ENCODE measurements around the gene TPI1. TPM values are rescaled to one million over a fixed set of nuclear protein-coding genes. Genes with fewer than 3 reads are reported as not detected.
"Not testable (repeated sequence)": the region's sequence is repeated elsewhere in the genome, so short reads cannot be mapped to it uniquely, and the experiment has no call there.

The TPI1 gene
- total and polyA plus RNA-seq, 4 donors = 190 to 547 (median 396) TPM

DNA sequence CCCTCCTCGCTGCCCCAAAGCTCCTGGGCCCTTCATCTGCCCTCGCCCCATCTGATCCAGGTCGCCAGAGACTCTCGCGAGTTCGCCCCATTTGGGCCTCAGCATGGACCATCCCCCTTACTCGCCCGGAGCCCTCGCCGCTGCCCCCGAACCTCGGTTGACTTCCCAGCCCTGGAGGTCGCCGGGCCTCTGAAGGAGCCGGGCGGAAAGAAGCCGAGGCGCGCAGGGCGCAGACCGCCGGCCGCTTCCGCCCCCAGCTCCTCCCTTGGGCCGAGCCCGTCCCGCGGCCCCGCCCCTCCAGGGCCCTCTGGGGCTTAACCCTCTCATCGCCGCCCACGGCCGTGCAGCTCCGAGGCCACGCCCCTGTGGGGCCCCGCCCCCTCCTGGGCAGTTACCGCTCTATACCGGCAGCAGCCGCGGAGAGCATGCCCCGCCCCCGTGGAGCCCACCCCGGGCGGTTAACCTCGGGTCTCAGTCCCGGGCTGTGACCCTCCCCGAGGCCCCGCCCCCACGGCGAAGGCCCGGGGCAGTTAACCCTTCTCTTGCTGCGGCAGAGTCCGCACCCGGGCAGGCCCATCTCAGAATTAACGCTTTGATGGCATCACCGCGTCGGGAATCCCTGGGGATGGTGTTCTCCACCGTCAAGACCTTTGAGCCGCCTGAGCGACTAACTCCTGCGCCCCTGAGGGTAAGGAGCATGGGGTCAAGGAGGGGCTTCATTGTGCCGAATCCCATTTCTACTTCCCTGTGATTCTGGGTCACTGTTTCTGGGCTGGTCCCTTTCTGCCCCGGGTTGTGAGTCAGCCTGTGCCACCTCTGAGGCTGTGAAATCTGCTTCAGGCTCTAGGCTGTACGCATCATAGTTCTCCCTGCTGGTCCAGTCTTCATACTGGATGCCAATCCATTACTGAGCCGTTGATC, 6.0 kb downstream of the TPI1 start, which contains the start of gene SPSB2 (continued):
- TF ChIP-seq MAX (IDR thresholded peaks at IDR 0.05) (peak; percentile 15), SP1 (IDR thresholded peaks at IDR 0.05) (peak; percentile 67), CTCF (IDR thresholded peaks at IDR 0.05; ENCODE audit: low read depth, low read length, missing input control) (no peak), TAF1 (conservative IDR thresholded peaks at IDR 0.05) (no peak)

DNA sequence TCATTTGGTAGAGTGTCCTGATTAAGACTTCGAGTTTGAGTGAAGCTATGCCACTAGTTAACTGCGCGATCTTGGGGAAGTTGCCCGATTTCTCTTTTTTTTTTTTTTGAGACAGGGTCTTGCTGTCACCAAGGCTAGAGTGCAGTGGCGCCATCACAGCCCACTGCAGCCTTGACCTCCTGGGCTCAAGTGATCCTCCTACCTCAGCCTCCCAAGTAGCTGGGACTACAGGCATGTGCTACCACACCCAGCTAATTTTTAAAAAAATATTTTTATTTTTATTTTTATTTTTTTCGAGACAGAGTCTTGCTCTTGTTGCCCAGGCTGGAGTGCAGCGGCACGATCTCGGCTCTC, 6.7 kb downstream of the TPI1 start:
- peak overlapping the region; percentile 54 to 75 for H3K27ac ChIP-seq (ENCODE audit: low read depth in 1 of 2, low read length in 2 of 2)
- peaks cover 4 to 12% (median 7%) of the 10 kb centered on the region in 4 donors for H3K36me3 ChIP-seq (ENCODE audit: control insufficient read depth in 4 of 4, insufficient read depth in 3 of 4, low read depth in 1 of 4, low read length in 3 of 4)
- H3K27me3 ChIP-seq (ENCODE audit: control insufficient read depth in 4 of 4, insufficient read depth in 4 of 4, low read length in 3 of 4); H3K9me3 ChIP-seq (ENCODE audit: control insufficient read depth in 4 of 4, low read length in 3 of 4); DNase-seq (ENCODE audit: low spot score): not testable (repeated sequence)
- peaks cover 0 to 37% (median 25%) of the 10 kb centered on the region in 4 donors for H3K4me1 ChIP-seq (ENCODE audit: control insufficient read depth in 4 of 4, insufficient read depth in 4 of 4, low read length in 3 of 4)
- WGBS = 63% methylated on average over 9 of the region's 9 CpGs
- peak overlapping the region; percentile 45 to 62 for H3K9ac ChIP-seq (ENCODE audit: low read depth in 1 of 2, low read length in 2 of 2)
- peak overlapping the region in 2 of 3 donors; percentile 56 to 69 for H3K4me3 ChIP-seq (ENCODE audit: low read depth in 1 of 3, low read length in 3 of 3)

DNA sequence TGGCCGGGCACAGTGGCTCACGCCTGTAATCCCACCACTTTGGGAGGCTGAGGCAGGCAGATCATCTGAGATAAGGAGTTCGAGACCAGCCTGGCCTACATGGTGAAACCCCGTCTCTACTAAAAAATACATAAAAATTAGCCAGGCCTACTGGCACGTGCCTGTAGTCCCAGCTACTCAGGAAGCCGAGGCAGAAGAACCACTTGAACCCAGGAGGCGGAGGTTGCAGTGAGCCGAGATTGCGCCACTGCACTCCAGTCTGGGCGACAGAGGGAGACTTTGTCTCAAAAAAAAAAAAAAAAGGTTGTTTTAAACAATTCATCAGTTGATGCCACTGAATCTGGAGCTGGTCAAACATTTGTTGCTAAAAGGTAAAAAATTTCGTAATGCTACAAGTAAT, 12.5 kb downstream of the TPI1 start:
- not testable (repeated sequence) for H3K9me3 ChIP-seq (ENCODE audit: control insufficient read depth in 4 of 4, low read length in 3 of 4); H3K4me3 ChIP-seq (ENCODE audit: low read depth in 1 of 3, low read length in 3 of 3); H3K27me3 ChIP-seq (ENCODE audit: control insufficient read depth in 4 of 4, insufficient read depth in 4 of 4, low read length in 3 of 4); H3K9ac ChIP-seq (ENCODE audit: low read depth in 1 of 2, low read length in 2 of 2); H3K4me1 ChIP-seq (ENCODE audit: control insufficient read depth in 4 of 4, insufficient read depth in 4 of 4, low read length in 3 of 4); H3K27ac ChIP-seq (ENCODE audit: low read depth in 1 of 2, low read length in 2 of 2); H3K36me3 ChIP-seq (ENCODE audit: control insufficient read depth in 4 of 4, insufficient read depth in 3 of 4, low read depth in 1 of 4, low read length in 3 of 4); DNase-seq (ENCODE audit: low spot score)
- 75% methylated on average over 11 of the region's 11 CpGs for WGBS

DNA sequence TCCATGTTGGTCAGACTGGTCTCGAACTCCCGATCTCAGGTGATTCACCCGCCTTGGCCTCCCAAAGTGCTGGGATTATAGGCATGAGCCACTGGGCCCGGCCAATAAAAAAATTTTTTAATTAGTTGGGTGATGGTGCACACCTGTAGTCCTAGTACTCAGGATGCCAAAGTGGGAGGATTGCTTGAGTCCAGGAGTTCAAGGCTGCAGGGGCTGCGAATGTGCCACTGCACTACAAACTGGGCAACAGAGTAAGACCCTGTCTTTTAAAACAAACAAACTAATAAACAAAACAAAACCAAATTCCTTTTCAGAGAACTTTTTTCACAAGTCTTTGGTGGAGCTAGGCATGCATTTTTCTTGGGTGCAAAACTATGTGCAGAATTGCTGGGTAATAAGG, 15.9 kb downstream of the TPI1 start:
- Histone ChIP-seq H3K36me3 (ENCODE audit: control insufficient read depth in 4 of 4, insufficient read depth in 3 of 4, low read depth in 1 of 4, low read length in 3 of 4) (peaks cover 0 to 7% (median 3%) of the 10 kb centered on the region in 4 donors), H3K4me1 (ENCODE audit: control insufficient read depth in 4 of 4, insufficient read depth in 4 of 4, low read length in 3 of 4) (peaks cover 0 to 1% (median 0%) of the 10 kb centered on the region in 4 donors), H3K4me3 (ENCODE audit: low read depth in 1 of 3, low read length in 3 of 3) (no peak overlapping the region), H3K27me3 (ENCODE audit: control insufficient read depth in 4 of 4, insufficient read depth in 4 of 4, low read length in 3 of 4) (no peaks in the 10 kb centered on the region), H3K27ac (ENCODE audit: low read depth in 1 of 2, low read length in 2 of 2) (no peak overlapping the region), H3K9ac (ENCODE audit: low read depth in 1 of 2, low read length in 2 of 2) (no peak overlapping the region), H3K9me3 (ENCODE audit: control insufficient read depth in 4 of 4, low read length in 3 of 4) (no peaks in the 10 kb centered on the region)
- 92% methylated on average over 5 of the region's 5 CpGs for WGBS
- no peak for DNase-seq (ENCODE audit: low spot score)
- TF ChIP-seq REST (IDR thresholded peaks at IDR 0.05) = no peak
- no peak for TF ChIP-seq RXRA (IDR thresholded peaks at IDR 0.05)
- TF ChIP-seq ZBTB33 (IDR thresholded peaks at IDR 0.05) = no peak
- TF ChIP-seq NR2F2 (IDR thresholded peaks at IDR 0.05) = no peak
- TF ChIP-seq MAX (IDR thresholded peaks at IDR 0.05) = no peak
- TF ChIP-seq FOXA1 (IDR thresholded peaks at IDR 0.05) = no peak
- no peak for TF ChIP-seq TAF1 (conservative IDR thresholded peaks at IDR 0.05)
- TF ChIP-seq HNF4G (IDR thresholded peaks at IDR 0.05) = no peak
- TF ChIP-seq HNF4A (conservative IDR thresholded peaks at IDR 0.05) = no peak
- TF ChIP-seq YY1 (IDR thresholded peaks at IDR 0.05) = no peak
- TF ChIP-seq, protein P1, sequence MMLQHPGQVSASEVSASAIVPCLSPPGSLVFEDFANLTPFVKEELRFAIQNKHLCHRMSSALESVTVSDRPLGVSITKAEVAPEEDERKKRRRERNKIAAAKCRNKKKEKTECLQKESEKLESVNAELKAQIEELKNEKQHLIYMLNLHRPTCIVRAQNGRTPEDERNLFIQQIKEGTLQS (IDR thresholded peaks at IDR 0.05) = no peak
- no peak for TF ChIP-seq GABPA (IDR thresholded peaks at IDR 0.05 in 1 of 2, conservative IDR thresholded peaks at IDR 0.05 in 1 of 2)
- TF ChIP-seq SP1 (IDR thresholded peaks at IDR 0.05) = no peak

Measured in liver (tissue), 9 donors.